SK-N-SH treated with all-trans-retinoic acid at 6 μM for 48 hours (cell line): ENCODE results near the gene RRAS.

Experiments
- BACH2 ChIP-seq: fragments of 250-450 bp; sonication (Bioruptor Pico); IDR thresholded peaks from 2 replicates; pipeline ENCODE4 v1.9.0; 2021; ENCODE audit warnings: mild to moderate bottlenecking, borderline replicate concordance
- CREB5 ChIP-seq: fragments of 250-450 bp; sonication (Bioruptor Pico); IDR thresholded peaks from 2 replicates; pipeline ENCODE4 v1.5.1; 2020; ENCODE audit warnings: low read depth, mild to moderate bottlenecking, moderate library complexity
- ESRRG ChIP-seq: fragments of 250-450 bp; sonication (Bioruptor Pico); IDR thresholded peaks from 2 replicates; pipeline ENCODE4 v1.6.1; 2021; ENCODE audit warnings: mild to moderate bottlenecking
- OSR1 ChIP-seq: fragments of 250-450 bp; sonication (Bioruptor Pico); IDR thresholded peaks from 2 replicates; pipeline ENCODE4 v1.8.0; 2022; ENCODE audit warnings: moderate library complexity, mild to moderate bottlenecking, inconsistent platforms
- PATZ1 ChIP-seq: fragments of 250-450 bp; sonication (Bioruptor Pico); IDR thresholded peaks from 2 replicates; pipeline ENCODE4 v1.8.0; 2020; ENCODE audit warnings: mild to moderate bottlenecking, moderate library complexity, borderline replicate concordance
- POU6F1 ChIP-seq: fragments of 250-450 bp; sonication (Bioruptor Pico); IDR thresholded peaks from 2 replicates; pipeline ENCODE4 v1.8.0; 2021; ENCODE audit warnings: low read depth, mild to moderate bottlenecking, moderate library complexity, borderline replicate concordance
- PPARA ChIP-seq: fragments of 250-450 bp; sonication (Bioruptor Pico); IDR thresholded peaks from 2 replicates; pipeline ENCODE4 v1.5.0; 2020; ENCODE audit warnings: mild to moderate bottlenecking, borderline replicate concordance
- TOX ChIP-seq: fragments of 250-450 bp; sonication (Bioruptor Pico); IDR thresholded peaks from 2 replicates; pipeline ENCODE4 v1.8.0; 2021; ENCODE audit warnings: mild to moderate bottlenecking, moderate library complexity, borderline replicate concordance
- TSHZ2 ChIP-seq: fragments of 250-450 bp; sonication (Bioruptor Pico); IDR thresholded peaks from 2 replicates; pipeline ENCODE4 v1.5.0; 2020; ENCODE audit warnings: mild to moderate bottlenecking, moderate library complexity
- ZC3H10 ChIP-seq: fragments of 250-450 bp; sonication (Bioruptor Pico); IDR thresholded peaks from 2 replicates; pipeline ENCODE4 v1.5.1; 2021; ENCODE audit warnings: mild to moderate bottlenecking, moderate library complexity
- ZFP30 ChIP-seq: fragments of 450-650 bp; formaldehyde crosslinking; IDR thresholded peaks from 2 replicates; pipeline ENCODE4 v1.5.0; 2022; ENCODE audit warnings: mild to moderate bottlenecking, moderate library complexity
- ZNF8 ChIP-seq: fragments of 450-650 bp; formaldehyde crosslinking; IDR thresholded peaks from 2 replicates; pipeline ENCODE4 v1.5.0; 2020; ENCODE audit warnings: mild to moderate bottlenecking, moderate library complexity

GRCh38 chr19:49602806-49603205 lies 37.1 kb downstream of the RRAS start:
- no peak for TF ChIP-seq OSR1
- no peak for TF ChIP-seq TSHZ2 (CRISPR knock-in tag)
- TF ChIP-seq ZC3H10: no peak
- no peak for TF ChIP-seq ZNF8 (CRISPR knock-in tag)
- TF ChIP-seq POU6F1 (CRISPR knock-in tag): no peak
- no peak for TF ChIP-seq TOX (CRISPR knock-in tag)
- TF ChIP-seq BACH2: no peak
- no peak for TF ChIP-seq ZFP30 (CRISPR knock-in tag)
- no peak for TF ChIP-seq ESRRG (CRISPR knock-in tag)
- TF ChIP-seq PPARA: no peak
- TF ChIP-seq CREB5 (CRISPR knock-in tag): no peak
- TF ChIP-seq PATZ1: no peak
